Muscle layer of colon (tissue), 2 donors: Measurements from ENCODE around the gene ZNF8.

ENCODE experiments used
- H3K27ac ChIP-seq: one replicate; pipeline ENCODE4 v1.7.0; 2013; ENCODE audit warnings: low read depth, mild to moderate bottlenecking, low read length, moderate library complexity
- H3K27me3 ChIP-seq, 2 donors: one replicate each; pipeline ENCODE4 v1.7.0; 2013; ENCODE audit warnings: low read length in 2 of 2, mild to moderate bottlenecking in 2 of 2; ENCODE audit not compliant: insufficient read depth in 2 of 2, control insufficient read depth in 1 of 2
- H3K36me3 ChIP-seq: one replicate; pipeline ENCODE4 v1.7.0; 2013; ENCODE audit warnings: mild to moderate bottlenecking, low read length; ENCODE audit not compliant: insufficient read depth
- H3K4me1 ChIP-seq: one replicate; pipeline ENCODE4 v1.7.0; 2013; ENCODE audit warnings: mild to moderate bottlenecking, low read length; ENCODE audit not compliant: insufficient read depth
- H3K4me3 ChIP-seq, 2 donors: one replicate each; pipeline ENCODE4 v1.7.0; 2013; ENCODE audit warnings: low read length in 2 of 2, low read depth in 1 of 2, mild to moderate bottlenecking in 1 of 2, moderate library complexity in 1 of 2
- H3K9ac ChIP-seq: one replicate; pipeline ENCODE4 v1.7.0; 2013; ENCODE audit warnings: low read length
- H3K9me3 ChIP-seq: one replicate; pipeline ENCODE4 v1.7.0; 2013; ENCODE audit warnings: mild to moderate bottlenecking, low read length
- donor health status: abdominal sarcoma.
- donor health status: Adenocarcinoma of cecum.

The ZNF8 gene

DNA sequence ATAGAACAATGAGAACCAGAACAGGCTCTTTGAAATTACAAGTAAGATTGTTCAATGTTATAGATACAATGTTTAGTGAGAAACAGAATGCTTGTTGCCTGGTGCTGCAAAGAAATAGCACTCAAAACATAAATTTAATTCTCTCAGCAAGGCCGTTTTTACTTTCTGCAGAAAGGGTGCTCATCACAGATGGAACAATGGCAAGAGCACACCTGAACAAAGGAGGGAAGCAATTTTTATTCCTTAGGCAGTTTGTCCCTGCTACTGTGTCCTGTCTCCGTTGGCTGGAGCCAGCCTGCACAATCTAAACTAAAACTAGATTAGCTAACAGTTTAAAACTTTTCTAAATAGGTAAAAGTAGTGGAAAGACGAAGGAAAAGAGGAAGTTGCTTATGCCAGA is 10.4 kb upstream of the ZNF8 start:
- Histone ChIP-seq H3K27me3 (no peaks in the 10 kb centered on the region), H3K36me3 (peaks cover 23% of the 10 kb centered on the region), H3K9me3 (peaks cover 61% of the 10 kb centered on the region), H3K4me1 (no peaks in the 10 kb centered on the region), H3K9ac (no peak overlapping the region), H3K4me3 (no peak overlapping the region), H3K27ac (no peak overlapping the region)

DNA sequence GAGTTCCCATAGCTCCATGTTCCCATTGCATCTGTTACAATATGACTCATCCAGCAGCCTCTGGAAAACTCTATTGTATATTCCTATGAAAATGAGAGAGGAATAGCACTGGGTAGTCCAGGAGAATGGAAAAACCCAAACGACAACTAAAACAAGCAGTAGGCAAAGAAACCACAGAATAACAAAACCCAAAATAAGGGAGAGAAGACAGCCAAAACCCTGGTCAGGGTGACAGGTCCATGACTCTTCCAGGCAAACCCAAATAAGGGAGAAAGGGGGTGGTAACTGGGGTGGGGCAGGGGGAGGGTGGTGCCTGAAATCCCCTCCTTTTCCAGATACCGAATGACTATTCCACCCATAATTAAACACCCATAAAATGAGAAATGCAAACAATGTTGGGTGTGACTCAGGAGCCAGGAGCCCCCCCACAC is 4.0 kb upstream of the ZNF8 start:
- H3K4me3 ChIP-seq: no peak overlapping the region
- H3K36me3 ChIP-seq: peaks cover 26% of the 10 kb centered on the region
- H3K9ac ChIP-seq: no peak overlapping the region
- no peaks in the 10 kb centered on the region for H3K27me3 ChIP-seq
- H3K4me1 ChIP-seq: peaks cover 4% of the 10 kb centered on the region
- H3K27ac ChIP-seq: no peak overlapping the region
- H3K9me3 ChIP-seq: peaks cover 37% of the 10 kb centered on the region

DNA sequence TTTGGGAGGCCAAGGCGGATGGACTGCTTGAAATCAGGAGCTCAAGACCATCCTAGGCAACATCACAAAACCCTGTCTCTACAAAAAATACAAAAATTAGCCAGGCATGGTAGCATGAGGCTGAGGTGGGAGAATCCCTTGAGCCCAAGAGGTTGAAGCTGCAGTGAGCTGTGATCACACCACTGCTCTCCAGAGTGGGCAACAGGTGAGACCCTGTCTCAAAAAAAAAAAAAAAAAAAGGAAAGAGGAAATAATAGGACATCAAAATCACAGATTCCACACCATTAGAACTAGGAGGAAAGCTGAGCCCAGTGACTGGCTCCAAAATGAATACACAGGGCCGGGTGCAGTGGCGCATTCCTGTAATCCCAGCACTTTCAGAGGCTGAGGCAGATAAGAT is 3.2 kb upstream of the ZNF8 start:
- peaks cover 29% of the 10 kb centered on the region for H3K9me3 ChIP-seq
- H3K36me3 ChIP-seq: peaks cover 26% of the 10 kb centered on the region
- no peak overlapping the region for H3K9ac ChIP-seq
- no peak overlapping the region for H3K4me3 ChIP-seq
- H3K4me1 ChIP-seq: peaks cover 10% of the 10 kb centered on the region
- H3K27me3 ChIP-seq: no peaks in the 10 kb centered on the region
- H3K27ac ChIP-seq: no peak overlapping the region

DNA sequence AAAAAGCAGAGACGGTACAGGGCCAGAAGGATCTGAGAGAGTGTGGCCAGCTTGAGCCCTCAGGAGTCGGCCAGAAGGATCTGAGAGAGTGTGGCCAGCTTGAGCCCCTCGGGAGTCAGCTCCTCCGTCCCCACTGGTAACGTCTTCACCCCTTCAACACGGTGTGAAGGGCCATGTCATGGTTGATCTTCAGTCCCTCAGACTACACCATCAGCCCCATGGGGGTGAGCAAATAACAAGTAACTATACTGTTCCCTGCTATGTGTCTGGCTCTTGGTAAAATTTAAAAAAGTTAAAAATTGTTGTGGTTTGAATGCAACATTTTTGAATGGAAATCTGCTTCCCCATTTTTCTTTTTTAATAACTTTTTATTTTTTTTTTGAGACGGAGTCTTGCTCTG is 1.6 kb upstream of the ZNF8 start:
- Histone ChIP-seq H3K27me3 (no peaks in the 10 kb centered on the region), H3K9me3 (peaks cover 16% of the 10 kb centered on the region), H3K4me3 (no peak overlapping the region), H3K36me3 (peaks cover 15% of the 10 kb centered on the region), H3K27ac (no peak overlapping the region), H3K9ac (no peak overlapping the region), H3K4me1 (peaks cover 10% of the 10 kb centered on the region)

DNA sequence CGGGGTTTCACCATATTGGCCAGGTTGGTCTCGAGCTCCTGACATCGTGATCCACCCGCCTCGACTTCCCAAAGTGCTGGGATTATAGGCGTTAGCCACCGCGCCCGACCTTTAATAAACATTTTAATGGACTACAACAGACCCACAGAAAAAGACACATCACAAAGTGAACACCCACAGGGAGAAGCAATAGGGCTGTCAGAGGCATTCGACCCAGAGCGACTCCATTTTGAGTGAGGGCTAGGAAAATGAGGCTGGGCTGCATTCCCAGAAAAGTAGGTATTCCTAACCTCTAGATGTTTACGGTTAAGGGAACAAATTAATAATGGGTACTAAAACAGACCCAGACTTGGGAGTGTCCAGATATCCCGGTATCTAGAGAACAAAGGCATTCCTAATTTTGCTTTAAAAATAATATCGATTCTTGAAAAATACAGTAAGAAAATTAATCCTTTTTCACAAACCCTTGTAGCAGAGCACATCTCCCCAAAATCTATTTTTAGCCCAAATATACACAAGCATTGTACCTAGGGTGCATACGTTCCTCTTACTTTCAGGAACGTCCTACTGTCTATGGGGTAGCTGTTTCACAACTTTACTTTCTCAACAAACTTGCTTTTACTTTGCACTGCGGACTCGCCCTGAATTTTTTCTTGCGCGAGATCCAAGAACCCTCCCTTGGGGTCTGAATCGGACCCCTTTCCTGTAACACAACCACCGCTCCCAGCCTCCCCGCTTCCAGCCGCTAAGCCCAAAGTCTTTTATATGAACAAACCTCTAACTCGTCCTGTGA is 811 bp upstream of the ZNF8 start:
- Histone ChIP-seq H3K36me3 (peaks cover 12% of the 10 kb centered on the region), H3K4me1 (peaks cover 10% of the 10 kb centered on the region), H3K27ac (peak overlapping the region; percentile 62), H3K9ac (peak overlapping the region; percentile 62), H3K4me3 (peak overlapping the region; percentile 83 to 94), H3K9me3 (peaks cover 11% of the 10 kb centered on the region), H3K27me3 (no peaks in the 10 kb centered on the region)

DNA sequence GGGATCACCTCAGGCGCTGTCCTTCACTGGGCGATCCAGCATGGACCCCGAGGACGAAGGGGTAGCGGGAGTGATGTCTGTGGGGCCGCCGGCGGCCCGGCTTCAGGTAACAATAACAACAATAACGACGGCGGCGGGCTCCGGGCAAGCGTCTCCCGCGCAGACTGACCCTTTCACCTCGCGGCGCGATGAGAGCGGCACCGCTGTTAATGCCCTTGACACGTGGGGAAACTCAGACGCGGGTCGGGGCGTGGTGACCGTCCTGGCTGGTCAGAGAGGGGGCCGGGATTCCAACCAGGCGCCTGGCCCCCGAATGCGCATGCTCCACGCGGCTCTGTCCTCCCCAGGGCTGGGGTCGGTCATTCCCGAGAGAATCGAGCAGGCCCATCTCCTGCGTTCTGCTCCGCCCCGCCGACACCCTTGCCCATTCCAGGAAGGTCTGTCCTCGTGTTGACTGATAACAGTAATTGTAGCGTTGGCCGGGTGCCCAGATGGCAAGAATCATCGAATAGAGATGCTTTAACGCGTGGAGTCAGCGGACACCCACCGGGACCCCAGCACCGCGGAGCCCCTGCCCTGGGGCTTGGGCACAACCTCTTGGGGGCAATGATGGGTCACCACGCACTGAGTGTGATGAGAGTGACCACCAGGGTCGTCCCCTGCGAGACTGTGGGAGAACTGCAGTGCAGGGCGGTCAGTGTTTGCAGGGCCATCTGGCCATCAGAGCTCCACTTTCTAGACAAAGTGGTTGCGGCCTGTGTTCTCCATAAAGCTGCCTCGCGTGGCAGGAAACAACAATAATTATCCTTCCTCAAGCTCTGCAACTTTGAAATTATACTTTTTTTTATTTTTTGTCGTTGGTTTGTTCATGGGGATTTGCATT is 528 bp downstream of the ZNF8 start:
- Histone ChIP-seq H3K4me3 (peak overlapping the region; percentile 83 to 94), H3K9me3 (peaks cover 10% of the 10 kb centered on the region), H3K9ac (peak overlapping the region; percentile 72), H3K27me3 (no peaks in the 10 kb centered on the region), H3K4me1 (peaks cover 10% of the 10 kb centered on the region), H3K27ac (peak overlapping the region; percentile 62), H3K36me3 (peaks cover 12% of the 10 kb centered on the region)

DNA sequence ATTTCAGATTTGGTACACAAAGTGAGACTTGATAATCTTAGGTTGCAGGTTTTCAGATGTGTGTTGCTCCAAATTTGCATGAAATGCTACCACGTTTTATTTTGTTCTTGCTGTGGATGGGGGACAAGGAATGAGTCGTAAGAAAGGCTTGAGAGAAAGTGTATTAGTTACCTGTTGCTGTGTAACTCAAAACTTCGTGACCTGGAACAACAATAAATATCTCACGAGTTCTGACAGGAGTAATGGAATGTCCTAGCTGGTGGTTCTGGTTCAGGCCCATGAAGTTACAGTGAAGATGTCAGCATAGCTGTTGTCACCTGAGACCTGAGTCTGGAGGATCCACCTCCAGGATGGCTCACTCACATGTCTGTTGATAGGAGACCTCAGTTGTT is 1.2 kb downstream of the ZNF8 start:
- Histone ChIP-seq H3K27me3 (no peaks in the 10 kb centered on the region), H3K4me3 (peak overlapping the region; percentile 4 to 83), H3K9ac (peak overlapping the region; percentile 72), H3K36me3 (peaks cover 7% of the 10 kb centered on the region), H3K4me1 (peaks cover 10% of the 10 kb centered on the region), H3K9me3 (peaks cover 5% of the 10 kb centered on the region), H3K27ac (no peak overlapping the region)

DNA sequence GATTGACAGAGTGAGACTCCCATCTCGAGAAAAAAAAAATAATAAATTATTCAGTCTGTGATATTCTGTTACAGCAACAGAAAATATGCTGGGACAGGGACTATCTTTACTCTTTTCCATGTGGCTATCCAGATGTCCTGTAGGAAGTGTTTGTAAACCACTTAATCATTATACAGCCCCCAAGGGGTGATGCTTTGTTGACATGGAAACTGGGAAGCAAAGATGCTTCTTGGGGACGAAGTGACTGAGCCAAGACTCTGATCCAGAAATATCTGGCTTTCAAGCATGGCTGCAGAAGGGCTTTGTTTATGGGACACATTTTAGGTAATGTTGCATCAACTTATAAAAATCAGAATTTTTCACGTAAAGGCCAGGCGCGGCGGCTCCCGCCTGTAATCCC is 5.4 kb downstream of the ZNF8 start:
- Histone ChIP-seq H3K4me1 (peaks cover 10% of the 10 kb centered on the region), H3K9me3 (no peaks in the 10 kb centered on the region), H3K27me3 (no peaks in the 10 kb centered on the region), H3K36me3 (peaks cover 29% of the 10 kb centered on the region), H3K27ac (no peak overlapping the region), H3K4me3 (no peak overlapping the region), H3K9ac (no peak overlapping the region)

DNA sequence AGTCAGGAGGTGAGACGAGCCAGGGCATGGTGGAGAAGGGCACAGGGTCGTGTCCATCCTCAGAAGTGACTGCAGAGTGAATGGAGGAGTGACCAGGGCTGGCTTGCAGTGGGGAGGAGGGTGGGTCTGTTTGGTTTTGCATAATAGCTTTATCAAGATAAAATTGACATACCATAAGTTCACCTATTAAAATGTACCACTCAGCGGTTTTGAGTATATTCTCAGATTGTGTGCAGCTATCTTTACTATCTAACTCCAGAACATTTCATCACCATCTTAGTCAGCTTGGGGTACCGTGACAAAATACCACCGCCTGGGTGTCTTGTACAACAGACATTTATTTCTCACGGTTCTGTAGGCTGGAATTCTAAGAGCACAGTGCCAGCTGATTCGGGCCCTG is 13.2 kb downstream of the ZNF8 start:
- Histone ChIP-seq H3K9ac (no peak overlapping the region), H3K4me3 (no peak overlapping the region), H3K27ac (no peak overlapping the region), H3K36me3 (peaks cover 65% of the 10 kb centered on the region), H3K4me1 (no peaks in the 10 kb centered on the region), H3K27me3 (no peaks in the 10 kb centered on the region), H3K9me3 (peaks cover 23% of the 10 kb centered on the region)

DNA sequence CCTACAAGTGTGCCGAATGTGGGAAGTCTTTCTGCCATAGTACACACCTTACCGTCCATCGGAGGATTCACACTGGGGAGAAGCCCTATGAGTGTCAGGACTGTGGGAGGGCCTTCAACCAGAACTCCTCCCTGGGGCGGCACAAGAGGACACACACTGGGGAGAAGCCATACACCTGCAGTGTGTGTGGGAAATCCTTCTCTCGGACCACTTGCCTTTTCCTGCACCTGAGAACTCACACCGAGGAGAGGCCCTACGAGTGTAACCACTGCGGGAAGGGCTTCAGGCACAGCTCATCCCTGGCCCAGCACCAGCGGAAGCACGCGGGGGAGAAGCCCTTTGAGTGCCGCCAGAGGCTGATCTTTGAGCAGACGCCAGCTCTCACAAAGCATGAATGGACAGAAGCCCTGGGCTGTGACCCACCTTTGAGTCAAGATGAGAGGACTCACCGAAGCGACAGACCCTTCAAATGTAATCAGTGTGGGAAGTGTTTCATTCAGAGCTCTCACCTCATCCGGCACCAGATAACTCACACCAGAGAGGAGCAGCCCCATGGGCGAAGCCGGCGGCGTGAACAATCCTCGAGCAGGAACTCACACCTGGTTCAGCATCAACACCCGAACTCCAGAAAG is 16.1 kb downstream of the ZNF8 start:
- H3K36me3 ChIP-seq: peaks cover 50% of the 10 kb centered on the region

DNA sequence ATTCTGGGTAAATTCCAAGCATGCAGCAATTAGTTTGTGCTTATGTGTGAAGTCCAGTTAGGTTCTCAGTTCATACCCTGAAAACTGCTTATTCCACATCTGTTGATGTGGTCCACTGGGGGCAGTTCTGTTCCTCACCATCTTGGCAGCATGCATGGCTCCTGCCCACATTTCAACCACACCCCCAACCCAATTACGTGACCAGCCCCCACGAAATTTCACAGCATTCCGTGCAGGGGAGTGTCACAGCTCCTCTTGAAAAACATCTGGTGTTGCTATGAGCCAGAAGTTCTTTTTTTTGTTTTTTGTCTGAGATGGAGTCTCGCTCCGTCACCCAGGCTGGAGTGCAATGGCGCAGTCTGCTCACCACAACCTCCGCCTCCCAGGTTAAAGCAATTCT is 17.3 kb downstream of the ZNF8 start:
- Histone ChIP-seq H3K4me3 (no peak overlapping the region), H3K27me3 (no peaks in the 10 kb centered on the region), H3K9ac (no peak overlapping the region), H3K9me3 (peaks cover 23% of the 10 kb centered on the region), H3K4me1 (no peaks in the 10 kb centered on the region), H3K36me3 (peaks cover 59% of the 10 kb centered on the region), H3K27ac (no peak overlapping the region)

More for the DNA sequence above, 16.1 kb downstream of the ZNF8 start:
- Histone ChIP-seq H3K4me3 (no peak overlapping the region), H3K4me1 (no peaks in the 10 kb centered on the region), H3K9ac (no peak overlapping the region), H3K9me3 (peaks cover 23% of the 10 kb centered on the region), H3K27ac (no peak overlapping the region), H3K27me3 (no peaks in the 10 kb centered on the region)
